Activated CD4-positive, alpha-beta T cell treated with anti-CD3 and anti-CD28 coated beads, Interleukin-2, Interleukin-4, amounts not matched to agents 100 ng/mL and 50 ng/mL, durations not matched to agents 16 hours and 8 hours (primary cell): ENCODE data around the gene DAG1.

Experiments
- DNase-seq: peaks from one replicate; pipeline ENCODE4 v3.0.0-alpha.2; 2020; ENCODE audit warnings: low spot score

Gene DAG1

GRCh38 chr3:49469936-49470713 lies at the start of gene DAG1:
Gene DAG1 (plus strand): TSS chr3:49470267. CDS start chr3:49510535, 40,268 bp downstream.
- DNase-seq: peak; percentile 95

DNA sequence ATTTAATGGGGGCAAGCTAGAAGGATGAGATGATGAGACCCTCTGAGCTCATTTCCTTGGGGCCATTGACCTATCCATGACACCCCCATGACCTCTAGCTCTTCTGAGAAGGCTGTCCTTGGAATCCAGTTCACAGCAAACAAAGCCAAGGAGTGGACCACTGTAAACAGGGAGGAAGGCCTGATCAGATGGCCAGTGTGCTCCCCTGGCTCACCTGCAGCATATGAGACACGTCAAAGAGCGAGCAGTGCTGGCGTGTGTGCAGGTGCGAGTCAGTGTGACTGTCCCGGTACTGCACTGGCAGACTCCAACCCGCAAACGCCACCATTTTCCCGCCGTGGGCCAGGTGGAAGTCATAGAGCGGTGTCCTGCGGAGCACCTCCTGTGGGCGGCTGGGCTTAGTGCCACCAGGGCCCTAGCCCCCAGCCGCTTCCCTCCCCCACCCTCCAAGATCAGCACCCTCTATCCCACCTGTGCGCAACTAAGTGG lies 48.1 kb upstream of the DAG1 start:
- DNase-seq: no peak

GRCh38 chr3:49422379-49423248 lies 47.5 kb upstream of the DAG1 start, which contains the start of gene AMT:
Gene AMT (minus strand): TSS chr3:49422473. CDS start chr3:49422450, 23 bp downstream.
- no peak for DNase-seq

GRCh38 chr3:49424816-49425215 lies 45.3 kb upstream of the DAG1 start:
- no peak for DNase-seq

- no peak for DNase-seq
Measured at GRCh38 chr3:49427586-49427985, 42.5 kb upstream of the DAG1 start.

DNA sequence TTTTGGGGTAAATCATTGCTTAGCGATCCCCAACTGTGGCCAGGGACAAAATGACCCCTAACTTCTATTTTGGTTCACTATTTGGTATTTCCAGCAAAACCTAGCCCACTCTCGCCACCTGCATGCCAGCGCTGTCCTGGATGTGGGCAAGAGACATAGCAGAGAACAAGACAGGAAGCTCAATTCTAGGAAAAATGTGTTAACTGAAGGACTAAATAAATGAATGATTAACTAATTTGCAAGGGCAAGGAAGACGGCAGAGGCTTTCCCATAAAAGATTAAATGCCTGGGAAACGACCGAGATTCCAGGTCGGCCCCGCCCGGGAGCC lies 41.4 kb upstream of the DAG1 start:
- DNase-seq: no peak

DNA sequence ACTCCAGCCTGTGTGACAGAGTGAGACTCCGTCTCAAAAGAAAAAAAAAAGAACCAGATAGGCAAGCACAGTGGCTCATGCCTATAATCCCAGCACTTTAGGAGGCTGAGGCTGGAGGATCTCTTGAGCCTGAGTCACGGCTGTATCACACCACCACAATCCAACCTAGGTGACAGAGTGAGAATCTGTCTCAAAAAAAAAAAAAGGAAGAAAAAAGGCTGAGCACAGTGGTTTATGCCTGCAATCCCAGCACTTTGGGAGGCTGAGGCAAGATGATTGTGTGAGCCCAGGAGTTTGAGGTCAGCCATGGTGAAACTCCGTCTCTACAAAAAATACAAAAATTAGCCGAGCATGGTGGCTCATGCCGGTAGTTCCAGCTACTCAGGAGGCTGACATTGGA lies 35.3 kb upstream of the DAG1 start:
- DNase-seq: no peak

GRCh38 chr3:49445391-49445790 lies 24.7 kb upstream of the DAG1 start:
- DNase-seq: no peak

- DNase-seq: no peak
Measured at GRCh38 chr3:49453621-49454020, 16.4 kb upstream of the DAG1 start.

GRCh38 chr3:49454458-49454857 lies 15.6 kb upstream of the DAG1 start:
- no peak for DNase-seq

- no peak for DNase-seq
Measured at GRCh38 chr3:49454898-49455681, 15.0 kb upstream of the DAG1 start.

DNA sequence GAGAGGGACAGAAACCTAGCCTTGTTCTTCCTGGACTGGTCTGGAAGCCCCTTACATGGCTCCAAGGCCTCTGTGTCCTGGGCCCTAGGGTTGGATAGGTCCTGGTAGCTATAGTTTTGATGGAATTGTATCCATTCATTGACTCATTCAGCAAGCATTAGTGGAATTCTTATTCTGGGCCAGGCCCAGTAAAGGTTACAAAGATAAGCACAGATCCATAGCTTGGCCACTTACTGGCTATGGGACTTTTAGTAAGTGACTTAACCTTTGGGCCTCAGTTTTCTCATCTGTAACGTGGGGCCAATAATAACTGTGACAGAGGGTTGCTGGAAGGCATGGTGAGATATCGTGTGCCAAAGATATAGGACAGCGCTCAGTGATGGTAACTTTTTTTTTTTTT lies 13.6 kb upstream of the DAG1 start:
- no peak for DNase-seq

GRCh38 chr3:49460188-49460890 lies 9.7 kb upstream of the DAG1 start:
- no peak for DNase-seq

DNA sequence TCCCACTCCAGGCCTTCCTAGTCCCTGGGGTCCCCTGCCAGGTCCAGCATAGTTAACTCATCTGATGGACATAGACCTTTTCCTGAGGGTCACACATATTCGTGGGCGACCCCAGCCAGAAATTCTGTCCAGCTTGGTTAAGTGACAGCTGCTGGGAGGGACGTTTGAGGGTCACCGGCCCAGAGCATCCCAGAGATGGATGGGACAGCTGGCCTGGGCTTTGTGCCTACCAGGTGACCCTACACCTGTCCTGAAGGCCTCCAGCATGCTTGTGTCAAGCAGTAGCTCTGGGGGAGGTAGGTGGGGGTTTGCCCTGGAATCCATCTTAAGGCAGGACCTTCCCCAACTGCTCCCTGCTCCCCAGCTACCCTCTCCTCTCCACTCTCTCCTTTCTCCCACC lies 9.1 kb upstream of the DAG1 start:
- no peak for DNase-seq

- DNase-seq: no peak
Measured at GRCh38 chr3:49461443-49462171, 8.5 kb upstream of the DAG1 start.

DNA sequence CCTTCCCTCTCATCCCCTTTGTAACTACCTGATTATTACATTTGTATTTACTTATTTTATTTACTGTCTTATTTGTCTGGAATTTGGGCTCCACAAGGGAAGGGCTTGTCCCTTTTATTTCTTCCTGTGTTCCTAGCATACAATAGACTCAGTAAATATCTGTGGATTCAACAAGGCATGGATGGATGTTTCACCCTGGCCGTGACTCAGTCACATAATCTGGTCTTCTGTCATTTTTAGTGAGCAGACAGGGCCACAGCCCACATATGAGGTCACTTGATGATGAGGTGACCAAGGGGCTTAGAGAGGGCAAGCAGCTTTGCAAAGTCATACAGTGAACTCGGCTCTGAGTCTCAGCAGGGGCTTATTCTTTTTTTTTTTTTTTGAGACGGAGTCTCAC lies 7.8 kb upstream of the DAG1 start:
- no peak for DNase-seq

- no peak for DNase-seq
Measured at GRCh38 chr3:49465270-49466034, 4.6 kb upstream of the DAG1 start.

DNA sequence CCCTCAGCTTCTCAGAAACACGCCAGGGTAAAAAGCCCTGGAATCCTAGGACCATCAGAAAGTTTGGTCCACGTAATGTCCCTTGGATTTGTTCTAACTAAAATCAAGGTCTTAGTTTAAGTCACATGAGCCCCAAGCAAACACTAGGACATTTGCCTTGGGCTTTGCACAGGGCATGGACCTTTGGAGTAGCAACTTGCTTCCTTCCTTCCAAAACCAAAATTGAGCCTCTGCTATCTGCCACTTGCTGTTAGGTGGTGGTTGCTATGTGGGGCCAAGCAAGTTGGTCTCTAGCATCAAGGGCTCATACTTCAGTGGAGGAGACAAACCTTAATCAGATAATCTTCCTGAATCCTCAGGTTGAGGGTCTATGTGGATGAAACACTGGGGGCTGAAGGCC lies 4.0 kb upstream of the DAG1 start:
- no peak for DNase-seq

- no peak for DNase-seq
Measured at GRCh38 chr3:49469037-49469935, 781 bp upstream of the DAG1 start.
